Fibroblast of skin of back (primary cell): Measurements from ENCODE around the gene DOCK9.
"Not testable (repeated sequence)": the region's sequence is repeated elsewhere in the genome, so short reads cannot be mapped to it uniquely, and the experiment has no call there.

Experiments
- DNase-seq: peaks from one replicate; pipeline ENCODE4 v3.0.0-alpha.2; 2013

DOCK9 gene

GRCh38 chr13:98915981-98916380 is 61.9 kb downstream of the DOCK9 start:
- DNase-seq = no peak

- no peak for DNase-seq
Measured at GRCh38 chr13:98915563-98915962, 62.3 kb downstream of the DOCK9 start.

- DNase-seq = no peak
Measured at GRCh38 chr13:98913741-98914140, 64.1 kb downstream of the DOCK9 start.

GRCh38 chr13:98912846-98913245 is 65.0 kb downstream of the DOCK9 start:
- DNase-seq = no peak

GRCh38 chr13:98910501-98910951 is 67.3 kb downstream of the DOCK9 start:
- DNase-seq = peak; percentile 83

- DNase-seq = no peak
Measured at GRCh38 chr13:98909016-98909415, 68.8 kb downstream of the DOCK9 start.

GRCh38 chr13:98906746-98907502 is 70.9 kb downstream of the DOCK9 start:
- no peak for DNase-seq

GRCh38 chr13:98905199-98905598 is 72.7 kb downstream of the DOCK9 start:
- no peak for DNase-seq

- DNase-seq = no peak
Measured at GRCh38 chr13:98900442-98900841, 77.4 kb downstream of the DOCK9 start.

GRCh38 chr13:98897706-98898105 is 80.2 kb downstream of the DOCK9 start:
- no peak for DNase-seq

- no peak for DNase-seq
Measured at GRCh38 chr13:98896868-98897144, 81.1 kb downstream of the DOCK9 start.

GRCh38 chr13:98896083-98896867 is 81.6 kb downstream of the DOCK9 start:
- DNase-seq = no peak

GRCh38 chr13:98894814-98895213 is 83.0 kb downstream of the DOCK9 start:
- not testable (repeated sequence) for DNase-seq

- no peak for DNase-seq
Measured at GRCh38 chr13:98893371-98893770, 84.5 kb downstream of the DOCK9 start.

- DNase-seq = no peak
Measured at GRCh38 chr13:98892821-98893220, 85.0 kb downstream of the DOCK9 start.

GRCh38 chr13:98892077-98892476 is 85.8 kb downstream of the DOCK9 start:
- no peak for DNase-seq

- DNase-seq = no peak
Measured at GRCh38 chr13:98890925-98891324, 86.9 kb downstream of the DOCK9 start.

- peak; percentile 38 for DNase-seq
Measured at GRCh38 chr13:98890186-98890585, 87.7 kb downstream of the DOCK9 start.

- DNase-seq = no peak
Measured at GRCh38 chr13:98889419-98890085, 88.3 kb downstream of the DOCK9 start.

GRCh38 chr13:98888890-98889279 is 89.0 kb downstream of the DOCK9 start:
- no peak for DNase-seq

GRCh38 chr13:98888222-98888889 is 89.5 kb downstream of the DOCK9 start:
- no peak for DNase-seq

GRCh38 chr13:98886587-98887230 is 91.2 kb downstream of the DOCK9 start:
- DNase-seq = no peak

GRCh38 chr13:98885600-98885999 is 92.3 kb downstream of the DOCK9 start:
- DNase-seq = no peak
